Measurements from ENCODE around the gene FDXR. TPM values are rescaled to one million over a fixed set of nuclear protein-coding genes. Genes with fewer than 3 reads are reported as not detected.

Gene FDXR
- total RNA-seq, 1 experiment from 2014 or later = 22.1 TPM

DNA sequence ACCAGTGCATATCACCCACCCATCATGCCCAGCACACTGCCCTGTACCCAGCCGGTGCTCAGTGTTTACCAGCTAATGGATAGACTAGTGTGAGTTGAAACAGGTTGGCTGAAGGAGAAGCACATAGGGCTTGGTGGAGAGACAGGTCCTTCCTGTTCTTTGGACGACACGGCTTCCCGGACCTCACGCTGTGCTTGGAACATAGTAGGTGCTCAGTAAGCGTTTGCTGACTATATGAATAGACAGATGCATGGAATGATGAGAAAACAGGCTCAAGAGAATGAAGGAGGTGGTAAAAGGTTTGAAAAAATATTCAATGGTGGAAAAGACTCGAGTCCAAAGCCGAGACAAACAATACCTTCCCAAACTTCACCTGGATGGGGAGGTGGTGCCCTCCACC is 27.4 kb upstream of the FDXR start:
- no peak for DNase-seq (ENCODE audit: low spot score)

GRCh38 chr17:74898376-74898946 is 25.7 kb upstream of the FDXR start:
- DNase-seq (ENCODE audit: low spot score) = no peak

DNA sequence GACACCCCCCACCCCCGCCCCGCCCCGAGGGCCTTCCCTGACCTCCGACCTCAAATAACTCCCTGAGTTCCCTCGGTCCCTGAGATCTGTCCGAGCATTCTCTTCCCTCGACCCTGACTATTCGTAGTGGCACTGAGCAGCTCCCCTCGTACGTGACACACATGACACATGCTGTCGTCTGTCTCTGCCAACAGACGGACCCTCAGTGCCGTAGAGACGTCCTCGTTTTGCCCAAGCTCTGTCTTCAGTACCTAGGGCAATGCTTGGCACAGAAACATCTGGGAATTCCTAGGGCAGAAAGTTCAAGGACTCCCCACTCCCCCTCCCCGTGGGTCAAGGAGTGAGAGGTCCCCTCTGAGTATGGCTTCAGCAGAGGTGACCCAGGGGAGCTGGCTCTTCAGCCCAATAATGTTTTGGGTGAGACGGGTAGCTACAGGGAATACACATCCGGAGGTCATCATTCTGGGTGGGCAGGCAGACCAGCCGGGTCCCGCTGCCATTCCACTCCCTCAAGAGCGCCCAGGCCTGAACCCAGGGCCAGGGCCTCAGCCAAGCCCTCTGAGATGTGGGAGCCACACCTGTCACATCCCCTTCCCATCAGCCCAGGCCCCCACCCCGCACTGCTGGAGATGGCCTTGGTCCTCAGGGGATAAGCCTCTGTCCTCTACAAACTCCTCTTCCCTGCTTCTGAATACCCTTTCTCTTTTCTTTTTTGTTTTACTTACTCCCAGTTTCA is 21.3 kb upstream of the FDXR start:
- no peak for DNase-seq (ENCODE audit: low spot score)

- no peak for DNase-seq (ENCODE audit: low spot score)
Measured at GRCh38 chr17:74892974-74893911, 20.4 kb upstream of the FDXR start, which contains the start of gene FADS6. FADS6 (minus strand) TSS chr17:74893633; CDS start chr17:74893595, 38 bp downstream.

DNA sequence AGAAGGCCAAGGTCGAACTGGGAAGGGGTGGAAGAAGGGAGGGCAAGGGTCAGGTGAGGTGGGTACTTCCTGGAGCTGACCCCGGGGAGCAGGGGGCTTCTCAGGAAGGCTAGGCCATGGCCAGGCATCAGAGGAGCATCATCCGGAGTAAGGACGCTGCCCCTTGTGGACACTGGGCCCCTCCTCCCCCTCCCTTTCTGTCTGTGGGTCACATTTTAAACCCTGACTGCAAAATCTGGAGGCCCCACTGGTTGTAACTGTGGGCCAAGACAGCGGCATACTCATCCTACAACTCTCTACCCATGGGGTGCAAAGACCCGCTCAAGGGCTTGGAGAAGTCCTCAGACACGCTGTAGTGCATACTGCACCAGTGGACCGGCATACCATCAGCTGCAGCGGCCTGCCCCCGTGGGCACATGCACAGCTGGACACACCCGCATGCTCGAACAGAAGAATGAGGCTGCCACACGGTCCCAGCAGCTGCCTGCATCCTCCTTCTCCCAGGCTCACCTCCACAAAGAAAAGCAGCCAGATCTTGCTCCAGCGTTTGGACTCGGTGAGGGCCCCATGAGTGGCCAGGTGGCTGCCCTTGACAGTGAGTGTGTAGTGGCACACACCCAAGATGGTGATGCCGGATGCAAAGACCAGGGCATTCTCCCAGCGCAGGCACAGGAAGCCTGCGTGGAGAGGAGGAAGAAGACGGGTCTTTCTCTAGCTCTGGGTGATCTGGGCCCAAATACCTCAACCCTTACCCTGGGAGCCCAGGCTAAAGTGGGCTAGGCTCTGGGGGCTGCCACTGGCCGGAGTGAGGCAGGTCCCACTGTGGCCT is 19.4 kb upstream of the FDXR start:
- DNase-seq (ENCODE audit: low spot score) = no peak

GRCh38 chr17:74890554-74890953 is 17.8 kb upstream of the FDXR start:
- DNase-seq (ENCODE audit: low spot score) = no peak

DNA sequence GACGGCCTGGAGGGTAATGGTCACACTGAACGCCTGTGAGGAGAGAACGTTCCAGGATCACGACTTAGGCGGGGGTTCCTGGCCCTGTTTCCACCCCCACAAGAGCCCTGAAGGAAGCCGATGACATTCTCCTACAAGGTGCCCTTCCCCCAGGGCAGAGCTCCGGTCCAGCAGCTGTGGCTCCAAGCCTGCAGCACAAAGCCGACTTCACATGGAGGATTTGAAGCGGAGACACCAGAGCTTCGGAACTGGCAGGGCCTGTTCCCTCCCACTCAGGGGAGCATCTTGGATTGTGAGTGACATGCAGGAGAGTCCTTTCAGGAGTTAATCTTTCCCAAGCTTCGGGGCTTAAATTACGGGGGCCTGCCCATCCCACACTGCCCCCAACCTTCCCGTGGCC is 15.7 kb upstream of the FDXR start:
- no peak for DNase-seq (ENCODE audit: low spot score)

GRCh38 chr17:74883241-74883745 is 10.5 kb upstream of the FDXR start:
- no peak for DNase-seq (ENCODE audit: low spot score)

DNA sequence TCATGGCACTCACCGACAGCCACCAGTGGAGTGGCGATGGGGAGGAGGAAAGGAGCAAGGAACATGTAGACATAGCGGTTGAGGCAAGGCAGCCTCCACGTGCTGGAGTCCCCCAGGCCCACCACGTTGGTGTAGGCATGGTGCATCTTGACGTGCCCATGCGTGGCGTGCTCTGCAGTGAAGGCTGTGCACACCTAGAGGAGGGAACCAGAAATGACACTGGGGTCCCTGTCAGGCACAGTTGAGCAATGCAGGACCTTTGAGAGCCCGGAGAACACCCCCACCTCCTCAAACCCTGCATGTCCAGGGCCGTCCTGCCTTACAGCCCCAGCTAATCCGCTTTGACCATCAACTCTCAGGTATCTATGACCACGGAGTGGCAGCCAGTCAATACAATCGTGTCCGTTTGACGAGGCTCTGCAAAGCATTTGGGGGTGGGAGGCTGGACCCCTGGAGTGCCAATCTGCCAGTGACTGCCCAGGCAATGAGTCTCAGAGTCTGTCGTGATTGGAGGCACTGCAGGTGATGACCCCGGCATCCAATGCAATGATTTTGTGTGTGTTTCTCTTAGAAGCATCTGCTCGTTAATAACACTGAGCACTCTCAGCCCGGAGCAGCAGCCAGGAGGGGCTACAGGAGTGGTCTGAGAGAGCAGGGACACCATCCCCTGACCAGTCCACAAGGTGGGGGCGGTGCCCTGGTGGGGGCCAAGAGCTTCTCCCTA is 9.9 kb upstream of the FDXR start:
- no peak for DNase-seq (ENCODE audit: low spot score)

- no peak for DNase-seq (ENCODE audit: low spot score)
Measured at GRCh38 chr17:74881073-74881472, 8.3 kb upstream of the FDXR start.

DNA sequence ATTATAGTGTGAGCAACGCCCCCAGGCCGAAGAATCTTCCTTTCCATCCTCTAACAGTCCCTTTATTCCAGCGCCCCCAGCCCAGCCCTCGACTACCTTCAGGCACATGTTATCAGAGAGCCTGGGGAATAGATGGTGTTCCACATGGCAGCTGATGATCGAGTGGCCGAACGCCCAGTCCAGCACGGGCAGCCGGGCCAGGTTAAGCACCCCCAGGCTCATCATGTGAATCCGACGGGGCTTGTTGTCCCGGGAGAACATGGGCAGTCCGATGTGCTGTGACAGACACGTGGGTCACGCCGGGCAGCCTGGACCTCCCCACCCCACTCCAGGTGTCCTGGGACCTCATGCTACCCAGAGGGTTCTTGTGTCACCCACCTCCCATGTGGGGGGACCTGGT is 6.5 kb upstream of the FDXR start:
- no peak for DNase-seq (ENCODE audit: low spot score)

DNA sequence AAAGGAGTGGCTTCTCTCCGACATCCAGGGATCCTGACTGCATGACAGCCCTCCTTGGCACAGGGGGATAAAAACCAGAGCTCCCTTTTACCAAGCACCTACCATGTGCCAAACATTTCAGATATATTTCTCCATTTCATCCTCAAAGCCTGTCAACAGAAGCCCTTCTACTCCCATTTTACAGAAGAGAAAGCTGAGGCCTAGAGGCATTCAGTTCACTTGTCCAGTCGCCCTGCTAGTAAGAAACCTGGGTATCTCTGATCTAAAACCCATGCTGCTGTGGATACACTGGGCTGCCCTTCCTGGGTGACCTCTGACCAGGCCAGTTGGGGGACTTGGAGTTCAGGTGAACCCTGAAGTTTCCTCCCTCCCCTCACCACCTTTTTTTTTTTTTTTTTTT is 5.9 kb upstream of the FDXR start:
- DNase-seq (ENCODE audit: low spot score) = no peak

GRCh38 chr17:74877592-74878548 is 5.1 kb upstream of the FDXR start:
- DNase-seq (ENCODE audit: low spot score) = no peak

- no peak for DNase-seq (ENCODE audit: low spot score)
Measured at GRCh38 chr17:74875977-74876593, 3.3 kb upstream of the FDXR start.

- no peak for DNase-seq (ENCODE audit: low spot score)
Measured at GRCh38 chr17:74875155-74875976, 2.6 kb upstream of the FDXR start.

DNA sequence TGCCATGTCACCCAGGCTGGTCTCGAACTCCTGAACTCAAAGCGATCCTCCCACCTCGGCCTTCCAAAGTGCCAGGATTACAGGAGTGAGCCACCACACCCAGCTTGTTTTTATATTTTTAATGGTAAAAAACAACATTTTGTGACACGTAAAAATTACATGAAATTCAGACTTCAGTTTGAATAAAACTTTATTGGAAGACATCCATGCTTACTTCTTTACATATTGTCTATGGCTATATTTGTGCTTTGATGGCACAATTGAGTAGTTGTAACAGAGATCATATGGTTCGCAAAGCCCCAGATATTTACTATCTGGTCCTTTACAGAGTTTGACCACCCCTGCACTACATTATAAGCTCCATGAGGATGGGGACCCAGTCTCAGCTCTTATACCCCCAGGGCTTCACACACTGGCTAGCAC is 1.8 kb upstream of the FDXR start:
- DNase-seq (ENCODE audit: low spot score) = no peak

GRCh38 chr17:74873874-74874614 is 1.2 kb upstream of the FDXR start:
- no peak for DNase-seq (ENCODE audit: low spot score)

Data from H4 (cell line).